H1 (cell line): Measurements from ENCODE around the gene CNGB1. TPM values are rescaled to one million over a fixed set of nuclear protein-coding genes. Genes with fewer than 3 reads are reported as not detected.

Experiments used
- CTCF ChIA-PET: fragments of 300-600 bp; sonication (Branson Sonifier 250); formaldehyde crosslinking; loops from one replicate; lab custom pipeline; 2021; ENCODE audit not compliant: partially characterized antibody; lab: Charles Lee
- POLR2A ChIA-PET: fragments of 300-600 bp; sonication (Branson Sonifier 250); formaldehyde crosslinking; loops from one replicate; lab custom pipeline; 2021; ENCODE audit warnings: inconsistent platforms; ENCODE audit not compliant: partially characterized antibody; lab: Charles Lee
- DNase-seq, 2 experiments: peaks; one replicate each; pipeline versions ENCODE4 v3.0.0 to v3.0.0-alpha.2; 2010 to 2022; ENCODE audit warnings: low spot score in 2 of 2, low read depth in 1 of 2, mixed read lengths in 1 of 2
- FAIRE-seq: peaks from 2 replicates; lab custom pipeline; 2011; peaks lifted over from hg19 to GRCh38; lab: Jason Lieb, UNC
- H2AFZ ChIP-seq: 2 replicates; pipeline ENCODE4 v1.8.1; 2012; ENCODE audit warnings: low read length, inconsistent platforms
- H2AK5ac ChIP-seq: 2 replicates; pipeline ENCODE4 v1.6.1; 2013; ENCODE audit warnings: low read depth, low read length
- H2BK120ac ChIP-seq: replicated peaks from 2 replicates; pipeline ENCODE3; 2013; ENCODE audit warnings: low read depth, low read length, inconsistent platforms
- H2BK12ac ChIP-seq: 2 replicates; pipeline ENCODE4 v1.6.1; 2013; ENCODE audit warnings: low read depth, low read length
- H2BK15ac ChIP-seq: 2 replicates; pipeline ENCODE4 v1.6.1; 2013; ENCODE audit warnings: low read length
- H2BK20ac ChIP-seq: 2 replicates; pipeline ENCODE4 v1.6.1; 2013; ENCODE audit warnings: low read length
- H2BK5ac ChIP-seq: 2 replicates; pipeline ENCODE4 v1.6.1; 2013; ENCODE audit warnings: low read depth, low read length
- H3K14ac ChIP-seq: 2 replicates; pipeline ENCODE4 v1.6.1; 2013; ENCODE audit warnings: inconsistent platforms; ENCODE audit not compliant: insufficient read length
- H3K18ac ChIP-seq: 2 replicates; pipeline ENCODE4 v1.6.1; 2013; ENCODE audit warnings: low read length; ENCODE audit errors: extremely low read depth
- H3K23ac ChIP-seq: 2 replicates; pipeline ENCODE4 v1.6.1; 2013; ENCODE audit warnings: inconsistent platforms; ENCODE audit not compliant: insufficient read length
- H3K23me2 ChIP-seq: 2 replicates; pipeline ENCODE4 v1.6.1; 2013; ENCODE audit warnings: low read depth, low read length
- H3K27ac ChIP-seq: 2 replicates; pipeline ENCODE4 v1.6.1; 2011; ENCODE audit warnings: low read depth, low read length, inconsistent platforms
- H3K27me3 ChIP-seq, 4 experiments: replicated peaks in 1 of 4; 1 replicate in 1 of 4; 2 replicates in 3 of 4; pipeline versions ENCODE4 v1.6.1 to v1.8.1; 2011 to 2013; ENCODE audit warnings: low read length in 3 of 4, mild to moderate bottlenecking in 3 of 4, inconsistent platforms in 2 of 4, mixed read lengths in 2 of 4, moderate library complexity in 1 of 4; ENCODE audit not compliant: control insufficient read depth in 3 of 4, insufficient read depth in 3 of 4; ENCODE audit errors: extremely low read depth in 1 of 4
- H3K36me3 ChIP-seq, 4 experiments: 2 replicates each; pipeline versions ENCODE4 v1.6.1 to v1.8.1; 2011 to 2013; ENCODE audit warnings: mild to moderate bottlenecking in 4 of 4, low read length in 3 of 4, moderate library complexity in 2 of 4, control low read depth in 1 of 4, inconsistent platforms in 1 of 4; ENCODE audit not compliant: insufficient read depth in 4 of 4, control insufficient read depth in 2 of 4
- H3K4ac ChIP-seq: replicated peaks from 2 replicates; pipeline ENCODE3; 2013; ENCODE audit warnings: low read length, low read depth, mixed read lengths, inconsistent platforms; ENCODE audit not compliant: insufficient read length
- H3K4me1 ChIP-seq, 4 experiments: replicated peaks in 1 of 4; 1 replicate in 1 of 4; 2 replicates in 3 of 4; pipeline versions ENCODE4 v1.6.1 to v1.8.1; 2011 to 2013; ENCODE audit warnings: low read length in 3 of 4, inconsistent platforms in 2 of 4, mixed read lengths in 1 of 4; ENCODE audit not compliant: insufficient read depth in 4 of 4, control insufficient read depth in 3 of 4
- H3K4me2 ChIP-seq, 2 experiments: 2 replicates each; pipeline versions ENCODE4 v1.6.1 to v1.8.1; 2011 to 2013; ENCODE audit warnings: low read depth in 2 of 2, low read length in 2 of 2, control low read depth in 1 of 2, inconsistent platforms in 1 of 2, mild to moderate bottlenecking in 1 of 2; ENCODE audit not compliant: insufficient read depth in 1 of 2
- H3K4me3 ChIP-seq, 4 experiments: fragments of 200-600, 300-600 bp in 1 of 4; sonication (generic), shearing (Covaris generic), sonication (Bioruptor Twin) in 1 of 4; 2 replicates each; pipeline versions ENCODE4 v1.5.1 to v1.8.1; 2011 to 2016; ENCODE audit warnings: low read length in 4 of 4, low read depth in 3 of 4, control low read depth in 2 of 4, inconsistent platforms in 2 of 4, mild to moderate bottlenecking in 2 of 4, mixed read lengths in 1 of 4, moderate library complexity in 1 of 4; ENCODE audit not compliant: insufficient read depth in 2 of 4; ENCODE audit errors: extremely low read depth in 1 of 4
- H3K56ac ChIP-seq: replicated peaks from 2 replicates; pipeline ENCODE3; 2013; ENCODE audit warnings: low read depth, mild to moderate bottlenecking, mixed read lengths, low read length, inconsistent platforms; ENCODE audit not compliant: insufficient read length
- H3K79me1 ChIP-seq: 2 replicates; pipeline ENCODE4 v1.6.1; 2013; ENCODE audit warnings: low read depth, low read length, control low read depth
- H3K79me2 ChIP-seq, 2 experiments: 2 replicates each; pipeline versions ENCODE4 v1.6.1 to v1.8.1; 2012 to 2013; ENCODE audit warnings: low read length in 2 of 2, mild to moderate bottlenecking in 2 of 2, inconsistent platforms in 1 of 2; ENCODE audit not compliant: insufficient read depth in 2 of 2, control insufficient read depth in 1 of 2
- H3K9ac ChIP-seq, 4 experiments: replicated peaks in 1 of 4; 1 replicate in 1 of 4; 2 replicates in 3 of 4; pipeline versions ENCODE4 v1.6.1 to v1.8.1; 2011 to 2013; ENCODE audit warnings: low read depth in 3 of 4, low read length in 3 of 4, control low read depth in 2 of 4, mild to moderate bottlenecking in 2 of 4, moderate library complexity in 2 of 4, inconsistent platforms in 1 of 4; ENCODE audit errors: extremely low read depth in 1 of 4
- H3K9me3 ChIP-seq, 2 experiments: 2 replicates each; pipeline versions ENCODE4 v1.6.1 to v1.8.1; 2012 to 2013; ENCODE audit warnings: mild to moderate bottlenecking in 2 of 2, moderate library complexity in 2 of 2, control low read depth in 1 of 2, inconsistent platforms in 1 of 2, low read depth in 1 of 2, low read length in 1 of 2, mixed read lengths in 1 of 2; ENCODE audit not compliant: insufficient read depth in 2 of 2
- H4K20me1 ChIP-seq, 2 experiments: replicated peaks in 1 of 2; 2 replicates each; pipeline versions ENCODE3 to v1.8.1; 2011 to 2013; ENCODE audit warnings: inconsistent platforms in 2 of 2, low read length in 2 of 2, mild to moderate bottlenecking in 1 of 2; ENCODE audit not compliant: insufficient read depth in 2 of 2, control insufficient read depth in 1 of 2
- H4K5ac ChIP-seq: 2 replicates; pipeline ENCODE4 v1.6.1; 2013; ENCODE audit warnings: low read length, low read depth, mixed read lengths, inconsistent platforms; ENCODE audit not compliant: insufficient read length
- H4K8ac ChIP-seq: 2 replicates; pipeline ENCODE4 v1.8.0; 2013; ENCODE audit warnings: mild to moderate bottlenecking, moderate library complexity, low read length, inconsistent platforms; ENCODE audit not compliant: insufficient read depth; ENCODE audit errors: extremely low read depth
- H4K91ac ChIP-seq: replicated peaks from 2 replicates; pipeline ENCODE3; 2013; ENCODE audit warnings: low read length, mixed read lengths, inconsistent platforms; ENCODE audit not compliant: insufficient read length
- JUN ChIP-seq: IDR thresholded peaks from 2 replicates; pipeline ENCODE4 v1.6.1; 2011; ENCODE audit warnings: low read depth, mild to moderate bottlenecking, improper control_type of control experiment, low read length
- POLR2A ChIP-seq, 2 experiments: IDR thresholded peaks; 1 replicate in 1 of 2; 2 replicates in 1 of 2; pipeline ENCODE4 v1.6.1; 2011; ENCODE audit warnings: low read depth in 2 of 2, low read length in 2 of 2, mild to moderate bottlenecking in 2 of 2; ENCODE audit errors: control extremely low read depth in 1 of 2
- WGBS, 2 experiments: shearing (Covaris generic) in 1 of 2; methylation state at CpG; one replicate each; pipeline versions ENCODE4 v1.1.6 to v1.1.7; 2013 to 2015; ENCODE audit warnings: low lambda C conversion rate in 2 of 2, mixed read lengths in 2 of 2, inconsistent platforms in 1 of 2, low coverage in 1 of 2, missing lambda C conversion rate in 1 of 2; ENCODE audit not compliant: insufficient replicate concordance in 2 of 2, insufficient coverage in 1 of 2, insufficient read length in 1 of 2; ENCODE audit errors: extremely low coverage in 1 of 2, missing lambda C conversion rate in 1 of 2; 5-methylcytosine and 5-hydroxymethylcytosine counted together
- polyA plus RNA-seq, 7 experiments: library from polyadenylated mRNA; depleted of rRNA in 3 of 7; stranded (reverse) in 5 of 7; unstranded in 2 of 7; fragments of >200 nt in 5 of 7; fragments of 200-250 nt in 2 of 7; gene quantifications; 1 replicate in 5 of 7; 2 replicates in 1 of 7; 4 replicates in 1 of 7; pipeline versions ENCODE4 v1.2.1 to v1.2.3, GENCODE V29; 2011 to 2013; ENCODE audit warnings: missing spikeins in 2 of 7, mixed read lengths in 2 of 7
- total RNA-seq: library from RNA; stranded (reverse); fragmentation: NEBNext Ultra II Directional; extraction: Animal tissue kit (Norgen Biotek cat#: 25700); gene quantifications from 2 replicates; pipeline ENCODE4 v1.2.1, GENCODE V29; 2021

CNGB1 gene
- total and polyA plus RNA-seq, 2 of the 8 experiments (the other 6 are each of a cell fraction or from before 2014, with no cell fraction given): not detected

DNA sequence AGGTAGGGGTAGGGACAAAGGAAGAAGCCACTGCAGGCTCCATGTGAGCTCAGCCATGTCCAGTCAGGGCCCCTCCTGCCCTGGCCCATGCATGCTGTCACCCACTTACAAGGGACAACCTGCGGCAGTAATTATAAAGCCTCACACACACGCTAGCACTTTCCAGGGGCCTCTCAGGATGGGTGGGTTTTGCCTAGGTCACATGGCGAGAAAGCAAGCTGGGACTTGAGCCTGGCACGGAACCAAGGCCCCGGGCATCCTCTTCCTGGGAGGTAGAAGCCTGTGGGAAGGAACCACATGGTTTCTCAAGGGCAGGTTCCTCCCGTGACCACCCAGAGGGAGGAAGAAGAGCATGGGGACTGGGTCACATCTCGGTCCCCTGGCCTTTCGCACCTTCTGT lies 22.5 kb upstream of the CNGB1 start:
- no peak overlapping the region for H3K14ac ChIP-seq
- peak overlapping the region; percentile 75; the same call in 1 of the 2 replicates for H2BK12ac ChIP-seq
- CTCF ChIA-PET: interaction anchor here (0.6 to 26.3 kb wide), 15 partner anchors 11 to 270 kb away, joined by 3 to 305 read pairs (median 5); a partner anchor contains a TSS
- no peak overlapping the region for H4K5ac ChIP-seq
- FAIRE-seq: no peak
- peaks cover 1 to 7% of the 10 kb centered on the region in 2 experiments for H4K20me1 ChIP-seq
- no peaks in the 10 kb centered on the region for H3K9me3 ChIP-seq
- no peak overlapping the region for H4K91ac ChIP-seq
- H3K36me3 ChIP-seq: peaks cover 0 to 12% (median 3%) of the 10 kb centered on the region in 4 experiments; a peak in 4 of 8 replicates
- H3K4me1 ChIP-seq: peaks cover 0 to 5% (median 2%) of the 10 kb centered on the region in 4 experiments; a peak in 3 of 7 replicates
- H2AFZ ChIP-seq: no peak overlapping the region
- H3K23me2 ChIP-seq: no peaks in the 10 kb centered on the region
- POLR2A ChIA-PET: interaction anchor here (0.9 to 2.3 kb wide), 2 partner anchors 9 to 85 kb away, joined by 3 to 9 read pairs; no protein-coding TSS in a partner anchor
- no peaks in the 10 kb centered on the region for H3K79me2 ChIP-seq
- no peak overlapping the region for H2BK20ac ChIP-seq
- peak overlapping the region; percentile 56; the same call in 1 of the 2 replicates for H3K27ac ChIP-seq
- H3K79me1 ChIP-seq: no peaks in the 10 kb centered on the region
- no peaks in the 10 kb centered on the region for H3K27me3 ChIP-seq
- peak overlapping the region; percentile 8; the same call in 1 of the 2 replicates for H4K8ac ChIP-seq
- no peak overlapping the region for H2BK120ac ChIP-seq
- H3K4me3 ChIP-seq: no peak overlapping the region
- TF ChIP-seq JUN (no peak), POLR2A (IDR thresholded peaks at IDR 0.05; ENCODE audit: control extremely low read depth in 1 of 2, low read depth in 2 of 2, low read length in 2 of 2) (0 out of 3 replicates have a peak, but pooled peaks of 1 of the 2 experiments have one; percentile 23)
- TF ChIP-seq, all 59 proteins: peak for 1
- H2BK15ac ChIP-seq: no peak overlapping the region
- no peak overlapping the region for H3K56ac ChIP-seq
- 86% methylated on average over 8 of the region's 8 CpGs; no CpG with 5 or more reads in 1 of the 2 experiments for WGBS, 2 experiments
- H2BK5ac ChIP-seq: no peak overlapping the region
- H3K4ac ChIP-seq: no peak overlapping the region
- no peak overlapping the region for H2AK5ac ChIP-seq
- H3K23ac ChIP-seq: no peak overlapping the region
- no peak overlapping the region for H3K4me2 ChIP-seq
- DNase-seq: no peak
- H3K18ac ChIP-seq: no peak overlapping the region
- H3K9ac ChIP-seq: no peak overlapping the region
